Adrenal gland (tissue), 5 donors: ENCODE data around the gene ACP4.

ENCODE experiments used
- POLR2A ChIP-seq, 2 donors: fragments of 450-650 bp; IDR thresholded peaks; one replicate each; pipeline ENCODE4 v1.6.1; 2017; ENCODE audit warnings: antibody characterized with exemption in 2 of 2, mild to moderate bottlenecking in 2 of 2, moderate library complexity in 1 of 2
- TF ChIP-seq, protein P1 (sequence below), 6 experiments: fragments of 450-650 bp in 4 of 6; fragments of 200-600 bp in 2 of 6; sonication (generic) in 1 of 6; IDR thresholded peaks; 1 replicate in 5 of 6; 2 replicates in 1 of 6; pipeline versions ENCODE4 v1.5.1 to v1.8.0; 2016 to 2021; ENCODE audit warnings: antibody characterized with exemption in 6 of 6, mild to moderate bottlenecking in 2 of 6, moderate library complexity in 1 of 6
- donor health status: DM: no; HTN: no; CAD: no.

DNA sequence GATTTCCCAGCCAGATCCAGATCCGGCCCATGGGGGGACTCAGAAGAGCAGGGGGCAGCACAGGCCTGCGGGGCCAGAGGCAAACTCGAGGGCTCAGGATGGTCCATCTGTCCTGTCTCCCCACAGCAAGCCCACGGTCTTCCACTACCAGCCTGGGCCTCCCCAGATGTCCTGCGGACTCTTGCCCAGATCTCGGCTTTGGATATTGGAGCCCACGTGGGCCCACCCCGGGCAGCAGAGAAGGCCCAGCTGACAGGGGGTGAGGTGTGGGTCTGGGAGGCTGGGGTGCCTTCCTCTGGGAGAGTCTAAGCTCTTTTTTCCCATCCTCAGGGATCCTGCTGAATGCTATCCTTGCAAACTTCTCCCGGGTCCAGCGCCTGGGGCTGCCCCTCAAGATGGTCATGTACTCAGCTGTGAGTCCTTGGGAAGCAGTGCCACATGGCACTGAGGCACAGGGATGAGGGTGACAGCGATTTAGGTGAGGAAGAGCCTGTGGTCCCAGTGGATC, 3.4 kb downstream of the ACP4 start:
- no peak for TF ChIP-seq POLR2A (IDR thresholded peaks at IDR 0.05)
- TF ChIP-seq, protein P1, sequence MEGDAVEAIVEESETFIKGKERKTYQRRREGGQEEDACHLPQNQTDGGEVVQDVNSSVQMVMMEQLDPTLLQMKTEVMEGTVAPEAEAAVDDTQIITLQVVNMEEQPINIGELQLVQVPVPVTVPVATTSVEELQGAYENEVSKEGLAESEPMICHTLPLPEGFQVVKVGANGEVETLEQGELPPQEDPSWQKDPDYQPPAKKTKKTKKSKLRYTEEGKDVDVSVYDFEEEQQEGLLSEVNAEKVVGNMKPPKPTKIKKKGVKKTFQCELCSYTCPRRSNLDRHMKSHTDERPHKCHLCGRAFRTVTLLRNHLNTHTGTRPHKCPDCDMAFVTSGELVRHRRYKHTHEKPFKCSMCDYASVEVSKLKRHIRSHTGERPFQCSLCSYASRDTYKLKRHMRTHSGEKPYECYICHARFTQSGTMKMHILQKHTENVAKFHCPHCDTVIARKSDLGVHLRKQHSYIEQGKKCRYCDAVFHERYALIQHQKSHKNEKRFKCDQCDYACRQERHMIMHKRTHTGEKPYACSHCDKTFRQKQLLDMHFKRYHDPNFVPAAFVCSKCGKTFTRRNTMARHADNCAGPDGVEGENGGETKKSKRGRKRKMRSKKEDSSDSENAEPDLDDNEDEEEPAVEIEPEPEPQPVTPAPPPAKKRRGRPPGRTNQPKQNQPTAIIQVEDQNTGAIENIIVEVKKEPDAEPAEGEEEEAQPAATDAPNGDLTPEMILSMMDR (IDR thresholded peaks at IDR 0.05): no peak
